ENCODE data around the gene GUCY1A1. TPM values are rescaled to one million over a fixed set of nuclear protein-coding genes. Genes with fewer than 3 reads are reported as not detected.

GUCY1A1 gene
- total and polyA plus RNA-seq, 10 donors = 2.0 to 44.9 (median 23.1) TPM

DNA sequence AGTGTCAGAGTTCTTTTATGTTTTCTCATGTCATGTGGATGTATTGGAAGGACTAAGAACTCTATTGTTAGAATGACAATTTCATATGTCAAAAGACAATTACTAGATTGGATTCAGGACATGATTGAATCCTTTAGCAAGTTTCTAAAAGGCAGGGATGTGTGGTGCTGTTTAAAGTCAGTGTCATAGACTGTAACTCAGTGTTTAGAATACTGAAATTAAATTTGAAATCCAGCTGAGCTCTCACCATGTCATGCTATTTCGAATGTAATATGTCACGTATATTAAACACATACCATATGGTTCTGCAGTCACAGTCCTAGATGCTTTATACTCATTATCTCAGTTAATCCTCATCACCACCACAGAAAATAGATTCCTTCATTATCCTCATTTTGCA, 100.0 kb downstream of the GUCY1A1 start:
- TF ChIP-seq POLR2A (IDR thresholded peaks at IDR 0.05) = no peak
- no peak for TF ChIP-seq POLR2AphosphoS5 (IDR thresholded peaks at IDR 0.05)
- TF ChIP-seq, protein P1, sequence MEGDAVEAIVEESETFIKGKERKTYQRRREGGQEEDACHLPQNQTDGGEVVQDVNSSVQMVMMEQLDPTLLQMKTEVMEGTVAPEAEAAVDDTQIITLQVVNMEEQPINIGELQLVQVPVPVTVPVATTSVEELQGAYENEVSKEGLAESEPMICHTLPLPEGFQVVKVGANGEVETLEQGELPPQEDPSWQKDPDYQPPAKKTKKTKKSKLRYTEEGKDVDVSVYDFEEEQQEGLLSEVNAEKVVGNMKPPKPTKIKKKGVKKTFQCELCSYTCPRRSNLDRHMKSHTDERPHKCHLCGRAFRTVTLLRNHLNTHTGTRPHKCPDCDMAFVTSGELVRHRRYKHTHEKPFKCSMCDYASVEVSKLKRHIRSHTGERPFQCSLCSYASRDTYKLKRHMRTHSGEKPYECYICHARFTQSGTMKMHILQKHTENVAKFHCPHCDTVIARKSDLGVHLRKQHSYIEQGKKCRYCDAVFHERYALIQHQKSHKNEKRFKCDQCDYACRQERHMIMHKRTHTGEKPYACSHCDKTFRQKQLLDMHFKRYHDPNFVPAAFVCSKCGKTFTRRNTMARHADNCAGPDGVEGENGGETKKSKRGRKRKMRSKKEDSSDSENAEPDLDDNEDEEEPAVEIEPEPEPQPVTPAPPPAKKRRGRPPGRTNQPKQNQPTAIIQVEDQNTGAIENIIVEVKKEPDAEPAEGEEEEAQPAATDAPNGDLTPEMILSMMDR (IDR thresholded peaks at IDR 0.05 in 8 of 11, conservative IDR thresholded peaks at IDR 0.05 in 3 of 11) = no peak
- H3K9me3 ChIP-seq = no peaks in the 10 kb centered on the region
- H3K4me3 ChIP-seq = no peak overlapping the region
- H3K27ac ChIP-seq = no peak overlapping the region
- H3K27me3 ChIP-seq (replicated peaks in 1 of 7) = no peaks in the 10 kb centered on the region
- 77 to 94% (median 86%) methylated on average over 2 of the region's 2 CpGs for WGBS, 5 donors
- peaks cover 0 to 10% (median 0%) of the 10 kb centered on the region in 6 donors for H3K4me1 ChIP-seq
- no peaks in the 10 kb centered on the region for H3K36me3 ChIP-seq
- intact Hi-C loops (cut with DNase I; ENCODE audit: low total_unique reads) = no loop called here
- DNase-seq = no peak

DNA sequence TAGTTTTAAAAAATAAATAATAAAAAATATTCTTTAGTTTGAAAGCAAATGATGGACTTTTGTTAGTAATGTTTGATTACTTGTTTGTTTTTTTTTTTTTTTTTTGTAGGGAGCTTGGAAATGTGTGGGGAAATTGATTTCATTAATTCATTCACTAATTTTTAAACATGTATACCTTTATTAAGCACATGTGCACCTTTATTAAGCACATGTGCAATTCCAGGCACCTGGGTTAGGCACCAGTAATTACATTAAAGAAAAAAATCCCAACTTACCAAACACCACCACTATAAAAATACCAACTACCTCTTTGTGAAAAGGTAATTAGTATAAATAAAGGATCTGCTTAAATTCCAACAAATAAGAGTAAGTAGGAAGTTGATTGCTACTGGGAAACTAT, 101.7 kb downstream of the GUCY1A1 start:
- Histone ChIP-seq H3K4me3 (no peak overlapping the region), H3K27ac (peak overlapping the region in 1 of 8 donors; percentile 3), H3K27me3 (replicated peaks in 1 of 7) (no peaks in the 10 kb centered on the region), H3K36me3 (no peaks in the 10 kb centered on the region), H3K9me3 (no peaks in the 10 kb centered on the region), H3K4me1 (peaks cover 0 to 10% (median 0%) of the 10 kb centered on the region in 6 donors)
- TF ChIP-seq, protein P1 (IDR thresholded peaks at IDR 0.05 in 8 of 11, conservative IDR thresholded peaks at IDR 0.05 in 3 of 11) = no peak
- no peak for TF ChIP-seq POLR2A (IDR thresholded peaks at IDR 0.05)
- TF ChIP-seq POLR2AphosphoS5 (IDR thresholded peaks at IDR 0.05) = no peak
- DNase-seq = no peak
- intact Hi-C loops (cut with DNase I; ENCODE audit: low total_unique reads) = no loop called here

DNA sequence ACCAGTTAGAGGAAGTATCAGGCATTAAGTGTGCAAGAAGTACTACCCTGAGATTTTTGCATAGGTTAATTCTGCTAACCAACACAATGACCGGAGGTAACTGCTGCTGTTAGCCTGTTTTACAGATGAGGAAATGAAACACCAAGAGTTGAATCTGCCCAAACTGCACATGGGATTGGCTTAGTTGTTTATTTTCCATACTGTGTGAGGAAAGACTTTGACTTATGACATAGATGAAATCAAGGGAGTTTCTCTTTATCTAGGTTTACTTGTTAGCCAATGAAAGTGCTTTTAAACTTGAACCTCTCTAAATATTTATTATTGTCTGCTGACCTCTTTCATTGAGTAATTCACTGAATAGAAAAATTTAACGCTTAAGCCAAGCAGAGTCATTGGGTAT, 102.4 kb downstream of the GUCY1A1 start:
- TF ChIP-seq, protein P1 (IDR thresholded peaks at IDR 0.05 in 8 of 11, conservative IDR thresholded peaks at IDR 0.05 in 3 of 11) = no peak
- no peak for TF ChIP-seq POLR2AphosphoS5 (IDR thresholded peaks at IDR 0.05)
- TF ChIP-seq POLR2A (IDR thresholded peaks at IDR 0.05) = no peak

DNA sequence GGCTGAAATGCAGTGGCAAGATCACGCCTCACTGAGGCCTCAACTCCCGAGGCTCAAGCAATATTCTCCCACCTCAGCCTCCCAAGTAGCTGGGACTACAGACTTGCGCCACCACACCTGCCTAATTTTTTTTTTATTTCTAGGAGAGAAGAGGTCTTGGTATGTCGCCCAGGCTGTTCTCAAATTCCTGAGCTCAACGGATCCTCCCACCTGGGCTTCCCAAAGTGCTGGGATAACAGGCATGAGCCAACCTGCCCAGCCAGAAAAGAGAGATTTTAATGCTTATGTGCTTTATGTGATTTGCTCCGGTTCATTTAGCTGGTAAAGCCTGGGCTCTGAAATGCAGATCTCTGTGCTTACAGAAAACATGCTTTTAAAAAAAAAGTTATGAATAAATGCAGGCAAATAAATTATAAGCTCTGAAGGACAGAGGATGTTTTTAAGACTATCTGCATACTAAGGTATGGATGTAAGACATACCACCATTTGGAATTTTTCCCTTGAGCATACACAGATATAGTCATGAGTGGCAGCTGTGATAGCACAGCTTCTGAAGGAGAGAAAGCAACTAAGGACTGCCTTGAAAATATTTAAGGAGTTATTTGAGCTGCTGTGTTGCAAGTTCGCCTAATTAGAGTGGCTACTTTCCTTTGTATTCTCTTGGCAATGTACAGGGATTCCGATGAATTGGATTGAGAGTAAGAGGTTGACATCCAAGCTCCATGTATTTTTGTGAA, 106.0 kb downstream of the GUCY1A1 start:
- H3K27ac ChIP-seq = peak overlapping the region in 1 of 8 donors; percentile 1
- no peaks in the 10 kb centered on the region for H3K9me3 ChIP-seq
- DNase-seq = no peak
- no peaks in the 10 kb centered on the region for H3K27me3 ChIP-seq (replicated peaks in 1 of 7)
- no peaks in the 10 kb centered on the region for H3K36me3 ChIP-seq
- intact Hi-C loops (cut with DNase I; ENCODE audit: low total_unique reads) = no loop called here
- TF ChIP-seq POLR2AphosphoS5 (IDR thresholded peaks at IDR 0.05) (no peak), POLR2A (IDR thresholded peaks at IDR 0.05) (no peak)
- TF ChIP-seq, protein P1 (IDR thresholded peaks at IDR 0.05 in 8 of 11, conservative IDR thresholded peaks at IDR 0.05 in 3 of 11) = no peak
- no peak overlapping the region for H3K4me3 ChIP-seq
- peaks cover 0 to 4% (median 0%) of the 10 kb centered on the region in 6 donors for H3K4me1 ChIP-seq
- 84 to 93% (median 90%) methylated on average over 8 of the region's 8 CpGs for WGBS, 5 donors

More for the DNA sequence above, 102.4 kb downstream of the GUCY1A1 start:
- Histone ChIP-seq H3K4me1 (peaks cover 0 to 8% (median 0%) of the 10 kb centered on the region in 6 donors), H3K9me3 (no peaks in the 10 kb centered on the region), H3K36me3 (no peaks in the 10 kb centered on the region), H3K27ac (peak overlapping the region in 1 of 8 donors; percentile 3), H3K4me3 (no peak overlapping the region), H3K27me3 (replicated peaks in 1 of 7) (no peaks in the 10 kb centered on the region)
- 72 to 88% (median 78%) methylated on average over 2 of the region's 2 CpGs for WGBS, 5 donors
- no peak for DNase-seq
- intact Hi-C loops (cut with DNase I; ENCODE audit: low total_unique reads) = no loop called here

All from spleen (tissue), 11 donors.